ENCODE measurements around the gene JAKMIP3.

JAKMIP3 gene

DNA sequence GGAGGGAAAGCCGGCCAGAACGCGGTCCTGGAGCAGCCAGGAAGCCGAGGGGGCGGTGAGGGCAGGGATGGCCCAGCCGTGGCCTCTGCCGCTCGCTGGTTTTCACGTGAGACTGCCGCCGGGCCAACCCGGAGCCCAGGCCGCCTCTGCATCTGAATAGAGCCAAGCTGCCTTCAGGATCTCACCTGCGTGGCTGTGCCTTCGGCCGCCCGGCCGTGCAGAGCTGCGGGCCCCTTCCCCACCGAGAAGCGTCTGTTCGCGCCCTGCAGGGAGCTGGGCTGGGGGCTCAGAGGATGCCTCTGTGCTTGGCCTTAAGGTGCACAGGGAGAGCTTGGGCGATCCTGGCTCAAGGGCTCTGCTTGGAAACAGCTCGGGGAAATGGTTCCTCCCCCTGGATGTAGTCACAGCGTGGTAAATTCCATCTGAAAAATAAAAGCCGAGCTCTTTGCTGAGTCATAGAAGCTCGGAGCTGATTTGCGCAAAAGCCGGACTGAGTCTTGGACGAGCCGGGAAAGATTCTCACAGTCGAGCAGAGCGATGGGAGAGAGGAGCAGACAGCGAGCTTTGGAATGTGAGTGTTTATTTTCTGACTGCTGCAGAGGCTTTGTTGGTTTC is at the start of gene JAKMIP3:
Gene JAKMIP3 (plus strand): TSS at position 456 of the 615 bp plus-strand sequence. CDS start 38,863 bp downstream, outside the sequence.
- peak; percentile 87 for DNase-seq (ENCODE audit: low read depth)
- peak within 1 kb of the TSS; percentile 45 for H3K4me3 ChIP-seq (ENCODE audit: control insufficient read depth, low read depth, low read length)
- TF ChIP-seq, protein P1, sequence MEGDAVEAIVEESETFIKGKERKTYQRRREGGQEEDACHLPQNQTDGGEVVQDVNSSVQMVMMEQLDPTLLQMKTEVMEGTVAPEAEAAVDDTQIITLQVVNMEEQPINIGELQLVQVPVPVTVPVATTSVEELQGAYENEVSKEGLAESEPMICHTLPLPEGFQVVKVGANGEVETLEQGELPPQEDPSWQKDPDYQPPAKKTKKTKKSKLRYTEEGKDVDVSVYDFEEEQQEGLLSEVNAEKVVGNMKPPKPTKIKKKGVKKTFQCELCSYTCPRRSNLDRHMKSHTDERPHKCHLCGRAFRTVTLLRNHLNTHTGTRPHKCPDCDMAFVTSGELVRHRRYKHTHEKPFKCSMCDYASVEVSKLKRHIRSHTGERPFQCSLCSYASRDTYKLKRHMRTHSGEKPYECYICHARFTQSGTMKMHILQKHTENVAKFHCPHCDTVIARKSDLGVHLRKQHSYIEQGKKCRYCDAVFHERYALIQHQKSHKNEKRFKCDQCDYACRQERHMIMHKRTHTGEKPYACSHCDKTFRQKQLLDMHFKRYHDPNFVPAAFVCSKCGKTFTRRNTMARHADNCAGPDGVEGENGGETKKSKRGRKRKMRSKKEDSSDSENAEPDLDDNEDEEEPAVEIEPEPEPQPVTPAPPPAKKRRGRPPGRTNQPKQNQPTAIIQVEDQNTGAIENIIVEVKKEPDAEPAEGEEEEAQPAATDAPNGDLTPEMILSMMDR (conservative IDR thresholded peaks at IDR 0.05; ENCODE audit: control insufficient read depth, insufficient read depth, low read depth, low read length), result no peak

DNA sequence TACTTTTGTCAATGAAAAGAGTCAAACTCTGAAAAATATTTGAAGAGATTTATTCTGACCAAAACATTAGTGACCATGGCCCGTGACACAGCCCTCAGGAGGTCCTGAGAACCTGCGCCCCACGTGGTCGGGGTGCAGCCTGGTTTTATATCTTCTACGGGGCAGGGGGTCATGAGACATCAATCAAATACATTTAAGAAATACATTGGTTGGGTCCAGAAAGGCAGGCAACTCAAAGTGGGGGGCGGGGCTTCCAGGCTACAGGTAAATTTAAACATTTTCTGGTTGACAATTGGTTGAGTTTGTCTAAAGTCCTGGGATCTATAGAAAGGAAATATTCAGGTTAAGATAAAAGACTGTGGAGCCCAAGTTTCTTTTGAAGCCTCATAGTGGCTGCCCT is 49.2 kb upstream of the JAKMIP3 start:
- H3K4me3 ChIP-seq (ENCODE audit: control insufficient read depth, low read depth, low read length), result no peak overlapping the region
- TF ChIP-seq, protein P1 (conservative IDR thresholded peaks at IDR 0.05; ENCODE audit: control insufficient read depth, insufficient read depth, low read depth, low read length), result no peak
- no peak for DNase-seq (ENCODE audit: low read depth)

DNA sequence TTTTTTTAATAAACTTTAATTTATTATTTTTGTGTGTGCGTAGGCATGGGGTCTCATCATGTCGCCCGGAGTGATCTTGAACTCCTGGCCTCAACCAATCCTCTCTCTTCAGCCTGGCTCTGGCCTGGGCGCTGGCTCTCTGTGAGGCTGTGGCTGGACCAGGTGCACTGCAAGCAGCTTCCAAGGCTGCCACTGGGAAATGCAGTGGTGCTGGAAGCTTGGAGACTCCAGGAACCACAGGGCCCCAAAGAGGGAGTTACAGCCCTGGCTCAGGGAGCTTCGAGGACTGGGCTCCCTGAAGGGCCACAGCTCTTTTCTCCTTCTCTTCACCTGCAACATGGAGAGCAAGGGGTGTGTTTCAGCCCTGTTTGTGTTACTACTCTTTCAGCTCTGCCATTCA is 47.3 kb upstream of the JAKMIP3 start:
- TF ChIP-seq, protein P1 (conservative IDR thresholded peaks at IDR 0.05; ENCODE audit: control insufficient read depth, insufficient read depth, low read depth, low read length), result no peak
- no peak for DNase-seq (ENCODE audit: low read depth)
- no peak overlapping the region for H3K4me3 ChIP-seq (ENCODE audit: control insufficient read depth, low read depth, low read length)

DNA sequence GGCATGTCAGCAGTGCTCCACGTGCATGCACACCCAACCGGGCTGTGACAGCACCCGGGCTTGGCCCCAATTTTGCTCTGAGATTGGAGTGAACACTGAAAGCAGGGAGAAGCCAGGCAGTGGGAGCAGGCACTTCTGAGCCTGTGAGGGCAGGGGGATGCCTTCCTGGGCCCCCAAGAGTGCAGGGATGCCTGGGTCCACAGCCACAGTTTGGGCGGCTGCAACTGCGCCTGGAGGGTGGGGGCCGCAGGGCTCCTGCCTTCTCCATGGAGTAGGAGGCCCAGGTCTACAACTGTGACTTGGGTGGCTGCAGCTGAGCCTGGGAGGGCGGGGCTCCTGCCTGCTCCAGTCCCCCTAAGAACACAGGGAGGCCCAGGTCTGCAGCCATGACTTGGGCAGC is 46.4 kb upstream of the JAKMIP3 start:
- H3K4me3 ChIP-seq (ENCODE audit: control insufficient read depth, low read depth, low read length), result no peak overlapping the region
- no peak for DNase-seq (ENCODE audit: low read depth)
- TF ChIP-seq, protein P1 (conservative IDR thresholded peaks at IDR 0.05; ENCODE audit: control insufficient read depth, insufficient read depth, low read depth, low read length), result no peak

DNA sequence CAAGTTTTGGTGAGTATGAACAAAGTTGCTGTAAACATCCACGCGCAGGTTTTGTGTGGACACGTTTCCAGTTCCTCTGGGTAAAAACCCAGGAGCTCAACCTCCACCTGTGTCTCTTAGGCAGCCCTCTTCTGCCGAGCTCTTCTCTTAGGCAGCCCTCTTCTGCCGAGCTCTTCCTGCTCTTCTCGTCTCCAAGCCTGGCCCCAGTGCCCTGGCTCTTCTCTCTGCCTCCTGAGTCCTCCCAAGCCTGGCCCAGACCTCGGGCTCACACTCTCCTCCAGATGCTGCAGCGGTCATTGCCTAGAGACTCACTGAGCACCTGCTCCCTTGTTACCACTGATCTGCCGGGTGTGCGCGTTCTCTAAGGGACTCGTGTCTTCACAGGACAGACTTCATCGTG is 45.3 kb upstream of the JAKMIP3 start:
- TF ChIP-seq, protein P1 (conservative IDR thresholded peaks at IDR 0.05; ENCODE audit: control insufficient read depth, insufficient read depth, low read depth, low read length), result no peak
- no peak for DNase-seq (ENCODE audit: low read depth)
- no peak overlapping the region for H3K4me3 ChIP-seq (ENCODE audit: control insufficient read depth, low read depth, low read length)

DNA sequence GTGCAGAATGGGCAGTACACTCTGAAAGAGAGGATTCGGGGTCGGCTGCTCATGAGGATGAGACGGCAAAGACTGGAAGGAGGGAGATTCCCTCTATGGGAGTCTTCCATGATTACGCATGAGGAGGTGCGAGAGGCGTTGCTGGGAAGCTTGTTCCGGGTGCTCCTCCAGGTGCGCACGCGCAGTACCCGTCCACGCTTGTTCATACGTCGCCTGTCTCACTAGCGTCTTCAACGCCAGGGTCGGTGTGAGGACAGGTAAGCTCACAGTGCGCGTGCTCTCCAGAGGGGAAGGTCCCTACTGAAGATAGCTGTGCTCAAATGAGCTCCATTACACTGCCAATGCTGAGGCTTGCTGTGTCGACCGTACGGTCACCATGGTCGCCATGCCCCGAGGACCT is 44.7 kb upstream of the JAKMIP3 start:
- no peak overlapping the region for H3K4me3 ChIP-seq (ENCODE audit: control insufficient read depth, low read depth, low read length)
- TF ChIP-seq, protein P1 (conservative IDR thresholded peaks at IDR 0.05; ENCODE audit: control insufficient read depth, insufficient read depth, low read depth, low read length), result no peak
- no peak for DNase-seq (ENCODE audit: low read depth)

All from fibroblast of mammary gland (primary cell).